ENCODE results near the gene EMX1.

DNA sequence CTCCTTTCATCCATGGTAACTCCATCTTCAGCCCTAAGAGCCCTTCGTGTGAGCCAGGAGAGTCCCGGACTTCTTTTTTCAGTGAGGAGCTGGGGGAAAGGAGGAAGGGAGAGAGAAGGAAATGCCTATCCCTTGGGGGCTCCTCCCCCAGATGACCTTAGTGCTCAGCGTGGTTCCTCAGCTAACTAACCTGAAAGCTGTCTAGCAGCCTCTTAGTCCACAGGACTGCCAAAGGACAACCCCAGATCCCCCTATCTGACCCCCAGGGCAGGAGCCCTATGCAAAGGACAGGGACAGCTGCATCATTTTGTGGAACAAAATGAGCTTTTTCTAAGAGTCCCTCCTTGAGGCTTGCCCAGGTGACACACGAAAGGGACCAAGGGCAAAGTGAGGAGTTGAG is 22.2 kb upstream of the EMX1 start:
- TF ChIP-seq POLR2A (IDR thresholded peaks at IDR 0.05; ENCODE audit: low read depth), result no peak
- TF ChIP-seq, protein P1, sequence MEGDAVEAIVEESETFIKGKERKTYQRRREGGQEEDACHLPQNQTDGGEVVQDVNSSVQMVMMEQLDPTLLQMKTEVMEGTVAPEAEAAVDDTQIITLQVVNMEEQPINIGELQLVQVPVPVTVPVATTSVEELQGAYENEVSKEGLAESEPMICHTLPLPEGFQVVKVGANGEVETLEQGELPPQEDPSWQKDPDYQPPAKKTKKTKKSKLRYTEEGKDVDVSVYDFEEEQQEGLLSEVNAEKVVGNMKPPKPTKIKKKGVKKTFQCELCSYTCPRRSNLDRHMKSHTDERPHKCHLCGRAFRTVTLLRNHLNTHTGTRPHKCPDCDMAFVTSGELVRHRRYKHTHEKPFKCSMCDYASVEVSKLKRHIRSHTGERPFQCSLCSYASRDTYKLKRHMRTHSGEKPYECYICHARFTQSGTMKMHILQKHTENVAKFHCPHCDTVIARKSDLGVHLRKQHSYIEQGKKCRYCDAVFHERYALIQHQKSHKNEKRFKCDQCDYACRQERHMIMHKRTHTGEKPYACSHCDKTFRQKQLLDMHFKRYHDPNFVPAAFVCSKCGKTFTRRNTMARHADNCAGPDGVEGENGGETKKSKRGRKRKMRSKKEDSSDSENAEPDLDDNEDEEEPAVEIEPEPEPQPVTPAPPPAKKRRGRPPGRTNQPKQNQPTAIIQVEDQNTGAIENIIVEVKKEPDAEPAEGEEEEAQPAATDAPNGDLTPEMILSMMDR (IDR thresholded peaks at IDR 0.05), result no peak

All from esophagus muscularis mucosa (tissue), 3 donors.